Uterus (tissue), 2 donors: ENCODE measurements around the gene ZNF462.

Experiments
- POLR2A ChIP-seq, 2 donors: fragments of 450-650 bp; IDR thresholded peaks; one replicate each; pipeline ENCODE4 v1.6.1; 2016; ENCODE audit warnings: antibody characterized with exemption in 2 of 2, mild to moderate bottlenecking in 1 of 2, moderate library complexity in 1 of 2
- TF ChIP-seq, protein P1 (sequence below), 4 experiments: fragments of 200-600 bp in 2 of 4; fragments of 450-650 bp in 2 of 4; sonication (generic) in 2 of 4; IDR thresholded peaks; one replicate each; pipeline ENCODE4 v1.5.1; 2016 to 2019; ENCODE audit warnings: antibody characterized with exemption in 4 of 4, mild to moderate bottlenecking in 2 of 4, moderate library complexity in 1 of 4

GRCh38 chr9:106883030-106883429 is 20.1 kb downstream of the ZNF462 start:
- TF ChIP-seq, protein P1, sequence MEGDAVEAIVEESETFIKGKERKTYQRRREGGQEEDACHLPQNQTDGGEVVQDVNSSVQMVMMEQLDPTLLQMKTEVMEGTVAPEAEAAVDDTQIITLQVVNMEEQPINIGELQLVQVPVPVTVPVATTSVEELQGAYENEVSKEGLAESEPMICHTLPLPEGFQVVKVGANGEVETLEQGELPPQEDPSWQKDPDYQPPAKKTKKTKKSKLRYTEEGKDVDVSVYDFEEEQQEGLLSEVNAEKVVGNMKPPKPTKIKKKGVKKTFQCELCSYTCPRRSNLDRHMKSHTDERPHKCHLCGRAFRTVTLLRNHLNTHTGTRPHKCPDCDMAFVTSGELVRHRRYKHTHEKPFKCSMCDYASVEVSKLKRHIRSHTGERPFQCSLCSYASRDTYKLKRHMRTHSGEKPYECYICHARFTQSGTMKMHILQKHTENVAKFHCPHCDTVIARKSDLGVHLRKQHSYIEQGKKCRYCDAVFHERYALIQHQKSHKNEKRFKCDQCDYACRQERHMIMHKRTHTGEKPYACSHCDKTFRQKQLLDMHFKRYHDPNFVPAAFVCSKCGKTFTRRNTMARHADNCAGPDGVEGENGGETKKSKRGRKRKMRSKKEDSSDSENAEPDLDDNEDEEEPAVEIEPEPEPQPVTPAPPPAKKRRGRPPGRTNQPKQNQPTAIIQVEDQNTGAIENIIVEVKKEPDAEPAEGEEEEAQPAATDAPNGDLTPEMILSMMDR (IDR thresholded peaks at IDR 0.05): no peak
- no peak for TF ChIP-seq POLR2A (IDR thresholded peaks at IDR 0.05)
